Caco-2 (cell line): ENCODE results near the gene OR52N5. TPM values are rescaled to one million over a fixed set of nuclear protein-coding genes. Genes with fewer than 3 reads are reported as not detected.

Experiments
- BruUV-seq: library from RNA; stranded (reverse); fragments of 400-500 nt; replicated peaks from 2 replicates; lab custom pipeline; 2021; lab: Mats Ljungman, UMichigan
- CTCF ChIA-PET: fragments of 300-600 bp; sonication (Branson Sonifier 250); formaldehyde crosslinking; loops from one replicate; lab custom pipeline; 2022; ENCODE audit warnings: antibody characterized with exemption; lab: Charles Lee
- POLR2A ChIA-PET: fragments of 300-600 bp; sonication (Branson Sonifier 250); formaldehyde crosslinking; loops from one replicate; lab custom pipeline; 2022; ENCODE audit warnings: antibody characterized with exemption; lab: Charles Lee
- DNase-seq, 2 experiments: peaks; one replicate each; pipeline versions ENCODE4 v3.0.0 to v3.0.0-alpha.2; 2020 to 2022
- H3K27me3 ChIP-seq: replicated peaks from 2 replicates; pipeline ENCODE4 v1.6.0; 2011; ENCODE audit warnings: low read length; ENCODE audit not compliant: control insufficient read depth, insufficient read depth
- H3K36me3 ChIP-seq: 2 replicates; pipeline ENCODE4 v1.5.1; 2011; ENCODE audit warnings: low read length; ENCODE audit not compliant: control insufficient read depth, insufficient read depth
- H3K4me1 ChIP-seq: fragments of 250-450 bp; sonication (Bioruptor Pico); 2 replicates; pipeline ENCODE4 v1.5.1; 2020; ENCODE audit warnings: mild to moderate bottlenecking
- H3K4me3 ChIP-seq: 2 replicates; pipeline ENCODE4 v1.5.1; 2011; ENCODE audit warnings: low read depth, mild to moderate bottlenecking, control low read depth, low read length
- H3K9me3 ChIP-seq: fragments of 250-450 bp; sonication (Bioruptor Pico); 2 replicates; pipeline ENCODE4 v1.5.1; 2020; ENCODE audit warnings: mild to moderate bottlenecking, moderate library complexity
- H3K27ac Mint-ChIP-seq: one replicate; pipeline ENCODE4 v1.8.0; 2022; ENCODE audit warnings: mixed read lengths; ENCODE audit not compliant: unreplicated experiment
- H3K27me3 Mint-ChIP-seq: one replicate; pipeline ENCODE4 v1.8.0; 2022; ENCODE audit warnings: mixed read lengths; ENCODE audit not compliant: insufficient read depth, unreplicated experiment
- H3K36me3 Mint-ChIP-seq: one replicate; pipeline ENCODE4 v1.8.0; 2022; ENCODE audit warnings: mild to moderate bottlenecking, mixed read lengths; ENCODE audit not compliant: insufficient read depth, unreplicated experiment
- H3K4me1 Mint-ChIP-seq: one replicate; pipeline ENCODE4 v1.8.0; 2022; ENCODE audit warnings: low read depth, mixed read lengths; ENCODE audit not compliant: unreplicated experiment
- H3K4me3 Mint-ChIP-seq: one replicate; pipeline ENCODE4 v1.8.0; 2022; ENCODE audit warnings: mild to moderate bottlenecking, moderate library complexity, mixed read lengths; ENCODE audit not compliant: unreplicated experiment
- H3K9me3 Mint-ChIP-seq: one replicate; pipeline ENCODE4 v1.8.0; 2022; ENCODE audit warnings: mixed read lengths; ENCODE audit not compliant: unreplicated experiment
- intact Hi-C: fragments of 100-400 bp; cut with micrococcal nuclease; formaldehyde crosslinking; loops from one replicate; pipeline ENCODE4 v1.10.0; 2022; ENCODE audit not compliant: unreplicated experiment
- total RNA-seq: library from RNA; stranded (reverse); gene quantifications from 2 replicates; pipeline ENCODE4 v1.2.3, GENCODE V29; 2022
- TF ChIP-seq, protein P1 (sequence below), 2 experiments: fragments of 200-600 bp in 1 of 2; IDR thresholded peaks; 1 replicate in 1 of 2; 2 replicates in 1 of 2; pipeline versions ENCODE4 v1.5.1 to v1.8.0; 2011 to 2022; ENCODE audit warnings: antibody characterized with exemption in 1 of 2, control low read depth in 1 of 2, inconsistent platforms in 1 of 2, low read depth in 1 of 2, low read length in 1 of 2, mild to moderate bottlenecking in 1 of 2, moderate library complexity in 1 of 2; ENCODE audit not compliant: insufficient read depth in 1 of 2, severe bottlenecking in 1 of 2, unreplicated experiment in 1 of 2

Gene OR52N5
- total RNA-seq, 1 experiment from 2014 or later = not detected

GRCh38 chr11:5753943-5754342, 29.2 kb downstream of the OR52N5 start, which contains the start of gene OR52N4:
OR52N4 (plus strand) TSS chr11:5754243; CDS start chr11:5754741, 498 bp downstream.
- H3K27ac Mint-ChIP-seq = no peak within 1 kb of the TSS
- no peaks in the 10 kb centered on the region for H3K4me1 ChIP-seq
- no peak within 1 kb of the TSS for H3K4me3 ChIP-seq
- H3K27me3 Mint-ChIP-seq = peaks cover 5% of the 10 kb centered on the region
- no peaks in the 10 kb centered on the region for H3K36me3 Mint-ChIP-seq
- BruUV-seq = no TSS peak
- TF ChIP-seq, protein P1, sequence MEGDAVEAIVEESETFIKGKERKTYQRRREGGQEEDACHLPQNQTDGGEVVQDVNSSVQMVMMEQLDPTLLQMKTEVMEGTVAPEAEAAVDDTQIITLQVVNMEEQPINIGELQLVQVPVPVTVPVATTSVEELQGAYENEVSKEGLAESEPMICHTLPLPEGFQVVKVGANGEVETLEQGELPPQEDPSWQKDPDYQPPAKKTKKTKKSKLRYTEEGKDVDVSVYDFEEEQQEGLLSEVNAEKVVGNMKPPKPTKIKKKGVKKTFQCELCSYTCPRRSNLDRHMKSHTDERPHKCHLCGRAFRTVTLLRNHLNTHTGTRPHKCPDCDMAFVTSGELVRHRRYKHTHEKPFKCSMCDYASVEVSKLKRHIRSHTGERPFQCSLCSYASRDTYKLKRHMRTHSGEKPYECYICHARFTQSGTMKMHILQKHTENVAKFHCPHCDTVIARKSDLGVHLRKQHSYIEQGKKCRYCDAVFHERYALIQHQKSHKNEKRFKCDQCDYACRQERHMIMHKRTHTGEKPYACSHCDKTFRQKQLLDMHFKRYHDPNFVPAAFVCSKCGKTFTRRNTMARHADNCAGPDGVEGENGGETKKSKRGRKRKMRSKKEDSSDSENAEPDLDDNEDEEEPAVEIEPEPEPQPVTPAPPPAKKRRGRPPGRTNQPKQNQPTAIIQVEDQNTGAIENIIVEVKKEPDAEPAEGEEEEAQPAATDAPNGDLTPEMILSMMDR (IDR thresholded peaks at IDR 0.05; ENCODE audit: insufficient read depth in 1 of 2, low read depth in 1 of 2, low read length in 1 of 2, severe bottlenecking in 1 of 2, unreplicated experiment in 1 of 2) = no peak
- ChIA-PET POLR2A (no interaction called here), CTCF (no interaction called here)
- H3K4me1 Mint-ChIP-seq = no peaks in the 10 kb centered on the region
- H3K27me3 ChIP-seq = no peaks in the 10 kb centered on the region
- DNase-seq = no peak
- no peaks in the 10 kb centered on the region; the same call in 1 of the 2 replicates for H3K9me3 ChIP-seq
- intact Hi-C loops = no loop called here
- no peaks in the 10 kb centered on the region for H3K9me3 Mint-ChIP-seq
- no peak within 1 kb of the TSS for H3K4me3 Mint-ChIP-seq
- H3K36me3 ChIP-seq = no peaks in the 10 kb centered on the region

- no peaks in the 10 kb centered on the region for H3K36me3 Mint-ChIP-seq
- intact Hi-C loops = no loop called here
Measured at GRCh38 chr11:5749836-5750235, 33.3 kb downstream of the OR52N5 start.

GRCh38 chr11:5746614-5747013, 36.5 kb downstream of the OR52N5 start:
- CTCF ChIA-PET = no interaction called here
- TF ChIP-seq, protein P1 (IDR thresholded peaks at IDR 0.05; ENCODE audit: insufficient read depth in 1 of 2, low read depth in 1 of 2, low read length in 1 of 2, severe bottlenecking in 1 of 2, unreplicated experiment in 1 of 2) = no peak
- Histone ChIP-seq H3K36me3 (no peaks in the 10 kb centered on the region), H3K9me3 (peaks cover 5% of the 10 kb centered on the region), H3K4me1 (no peaks in the 10 kb centered on the region), H3K4me3 (no peak overlapping the region), H3K27me3 (no peaks in the 10 kb centered on the region)
- no peak overlapping the region for H3K27ac Mint-ChIP-seq
- no TSS peak for BruUV-seq
- no peak overlapping the region for H3K4me3 Mint-ChIP-seq
- no peaks in the 10 kb centered on the region for H3K9me3 Mint-ChIP-seq
- H3K36me3 Mint-ChIP-seq = no peaks in the 10 kb centered on the region
- H3K4me1 Mint-ChIP-seq = no peaks in the 10 kb centered on the region
- POLR2A ChIA-PET = no interaction called here
- no peak for DNase-seq
- intact Hi-C loops = no loop called here
- peaks cover 9% of the 10 kb centered on the region for H3K27me3 Mint-ChIP-seq

More at GRCh38 chr11:5749836-5750235, 33.3 kb downstream of the OR52N5 start:
- no peak for DNase-seq
- Histone ChIP-seq H3K36me3 (no peaks in the 10 kb centered on the region), H3K4me1 (no peaks in the 10 kb centered on the region), H3K4me3 (no peak overlapping the region), H3K27me3 (no peaks in the 10 kb centered on the region), H3K9me3 (no peaks in the 10 kb centered on the region; the same call in 1 of the 2 replicates)
- Mint-ChIP-seq H3K27me3 (no peaks in the 10 kb centered on the region), H3K9me3 (no peaks in the 10 kb centered on the region), H3K4me3 (no peak overlapping the region), H3K27ac (no peak overlapping the region), H3K4me1 (no peaks in the 10 kb centered on the region)
- ChIA-PET POLR2A (no interaction called here), CTCF (no interaction called here)
- TF ChIP-seq, protein P1 (IDR thresholded peaks at IDR 0.05; ENCODE audit: insufficient read depth in 1 of 2, low read depth in 1 of 2, low read length in 1 of 2, severe bottlenecking in 1 of 2, unreplicated experiment in 1 of 2) = no peak
- BruUV-seq = no TSS peak
